ENCODE measurements around the gene CYLD. TPM values are rescaled to one million over a fixed set of nuclear protein-coding genes. Genes with fewer than 3 reads are reported as not detected.

The CYLD gene
- total RNA-seq, 1 experiment from 2014 or later, result 12.5 TPM

GRCh38 chr16:50692644-50692998 is 49.3 kb upstream of the CYLD start:
- Mint-ChIP-seq H3K27ac (no peak overlapping the region), H3K4me1 (peaks cover 9 to 11% of the 10 kb centered on the region in 2 experiments), H3K4me3 (peak overlapping the region; percentile 52 to 81), H3K9me3 (no peaks in the 10 kb centered on the region; a peak in 2 of 5 replicates), H3K36me3 (ENCODE audit: insufficient read depth in 1 of 3, low read depth in 3 of 3) (no peaks in the 10 kb centered on the region), H3K27me3 (ENCODE audit: low read depth) (peaks cover 50% of the 10 kb centered on the region)
- no peak overlapping the region for H2BK12ac ChIP-seq (ENCODE audit: insufficient read length, low read depth, low read length)
- no peak overlapping the region for H2BK5ac ChIP-seq (ENCODE audit: insufficient read length, low read length)
- no peak overlapping the region for H2BK15ac ChIP-seq (ENCODE audit: low read depth, low read length)
- peaks cover 8% of the 10 kb centered on the region; the same call in 1 of the 2 replicates for H3K27me3 ChIP-seq (ENCODE audit: insufficient read depth, low read length)
- H3T11ph ChIP-seq (ENCODE audit: low read length), result no peak overlapping the region
- H3K4me2 ChIP-seq (ENCODE audit: insufficient read depth, insufficient read length, low read length), result peak overlapping the region; percentile 40
- no peaks in the 10 kb centered on the region for H3K79me2 ChIP-seq (ENCODE audit: insufficient read depth, low read length)
- no peak overlapping the region for H4K5ac ChIP-seq (ENCODE audit: insufficient read length, low read depth, low read length)
- H3K23ac ChIP-seq (ENCODE audit: insufficient read length, low read depth, low read length), result no peak overlapping the region
- no peak for DNase-seq
- H4K20me1 ChIP-seq (ENCODE audit: control insufficient read depth, insufficient read depth, insufficient read length), result no peaks in the 10 kb centered on the region
- 100% methylated on average over 4 of the region's 4 CpGs for WGBS (ENCODE audit: extremely low coverage, insufficient read length, low lambda C conversion rate)
- no peak overlapping the region for H4K91ac ChIP-seq (ENCODE audit: insufficient read length, low read depth, low read length)
- H4K8ac ChIP-seq (replicated peaks; ENCODE audit: insufficient read length, low read depth, low read length), result peak overlapping the region; percentile 12
- H3K56ac ChIP-seq (ENCODE audit: insufficient read length, low read depth, low read length), result no peak overlapping the region
- H3K18ac ChIP-seq (ENCODE audit: insufficient read length, low read depth, low read length), result no peak overlapping the region
- H3K4me1 ChIP-seq (ENCODE audit: insufficient read depth, low read length), result no peaks in the 10 kb centered on the region
- no peak overlapping the region for H3K9ac ChIP-seq (ENCODE audit: extremely low read depth, insufficient read length, low read length)
- no peak overlapping the region for H2AFZ ChIP-seq (ENCODE audit: low read length)
- no peaks in the 10 kb centered on the region for H3K9me3 ChIP-seq (ENCODE audit: control insufficient read depth, low read depth, low read length)
- no peak overlapping the region for H2AK5ac ChIP-seq (ENCODE audit: insufficient read length, low read length)
- no peak for TF ChIP-seq CTCF (conservative IDR thresholded peaks at IDR 0.05)
- H3K4ac ChIP-seq (ENCODE audit: low read depth, low read length), result no peak overlapping the region
- H3K27ac ChIP-seq (ENCODE audit: insufficient read length, low read depth, low read length), result no peak overlapping the region
- H3K79me1 ChIP-seq (ENCODE audit: insufficient read depth, low read depth, low read length, poor library complexity, severe bottlenecking), result no peaks in the 10 kb centered on the region
- no peak overlapping the region for H2BK120ac ChIP-seq (ENCODE audit: low read depth, low read length, poor library complexity, severe bottlenecking)
- H3K23me2 ChIP-seq (ENCODE audit: insufficient read length, low read depth, low read length, poor library complexity, severe bottlenecking), result peaks cover 6% of the 10 kb centered on the region
- H2BK20ac ChIP-seq (ENCODE audit: low read depth, low read length, poor library complexity, severe bottlenecking), result no peak overlapping the region
- H3K14ac ChIP-seq (ENCODE audit: insufficient read depth, low read length), result no peak overlapping the region

All from H9 (cell line).